NCI-H2196 treated with DMSO at 0.1 percent for 48 hours (cell line): ENCODE data around the gene ADGRG2.
"Not testable (repeated sequence)": the region's sequence is repeated elsewhere in the genome, so short reads cannot be mapped to it uniquely, and the experiment has no call there.

Experiments used
- DNase-seq: peaks from one replicate; lab custom pipeline; 2025; ENCODE audit not compliant: unreplicated experiment; lab: John Stamatoyannopoulos, UW

The ADGRG2 gene

GRCh38 chrX:19007868-19008267 lies 114.4 kb downstream of the ADGRG2 start:
- no peak for DNase-seq

GRCh38 chrX:19007011-19007410 lies 115.3 kb downstream of the ADGRG2 start:
- no peak for DNase-seq

- DNase-seq = no peak
Measured at GRCh38 chrX:19005909-19006308, 116.4 kb downstream of the ADGRG2 start.

GRCh38 chrX:19003756-19004155 lies 118.5 kb downstream of the ADGRG2 start:
- no peak for DNase-seq

GRCh38 chrX:18998653-18999052 lies 123.6 kb downstream of the ADGRG2 start:
- DNase-seq = no peak

- DNase-seq = no peak
Measured at GRCh38 chrX:18997916-18998315, 124.4 kb downstream of the ADGRG2 start.

GRCh38 chrX:18996536-18996935 lies 125.7 kb downstream of the ADGRG2 start:
- DNase-seq = no peak

- no peak for DNase-seq
Measured at GRCh38 chrX:18995221-18995620, 127.0 kb downstream of the ADGRG2 start.

GRCh38 chrX:18994713-18995112 lies 127.6 kb downstream of the ADGRG2 start:
- no peak for DNase-seq

- no peak for DNase-seq
Measured at GRCh38 chrX:18992829-18993228, 129.4 kb downstream of the ADGRG2 start.

GRCh38 chrX:18985186-18985435 lies 137.2 kb downstream of the ADGRG2 start:
- no peak for DNase-seq

- DNase-seq = peak; percentile 62
Measured at GRCh38 chrX:18984381-18985185, 137.7 kb downstream of the ADGRG2 start.

- peak; percentile 7 for DNase-seq
Measured at GRCh38 chrX:18983666-18984380, 138.4 kb downstream of the ADGRG2 start, which contains the start of gene PHKA2. Gene PHKA2 (minus strand): TSS chrX:18984114. CDS start chrX:18983932, 182 bp downstream.

GRCh38 chrX:18981124-18981807 lies 141.0 kb downstream of the ADGRG2 start:
- no peak for DNase-seq

GRCh38 chrX:18980262-18980661 lies 142.0 kb downstream of the ADGRG2 start:
- not testable (repeated sequence) for DNase-seq

- no peak for DNase-seq
Measured at GRCh38 chrX:18974993-18975392, 147.3 kb downstream of the ADGRG2 start.

GRCh38 chrX:18973527-18974192 lies 148.6 kb downstream of the ADGRG2 start:
- peak; percentile 4 for DNase-seq

- no peak for DNase-seq
Measured at GRCh38 chrX:18971506-18971905, 150.8 kb downstream of the ADGRG2 start.

GRCh38 chrX:18970465-18970864 lies 151.8 kb downstream of the ADGRG2 start:
- DNase-seq = no peak

GRCh38 chrX:18966624-18967023 lies 155.6 kb downstream of the ADGRG2 start:
- no peak for DNase-seq

GRCh38 chrX:18964901-18965300 lies 157.4 kb downstream of the ADGRG2 start:
- no peak for DNase-seq
